Measurements from ENCODE around the gene MYO19.
"Not testable (repeated sequence)": the region's sequence is repeated elsewhere in the genome, so short reads cannot be mapped to it uniquely, and the experiment has no call there.

MYO19 gene

DNA sequence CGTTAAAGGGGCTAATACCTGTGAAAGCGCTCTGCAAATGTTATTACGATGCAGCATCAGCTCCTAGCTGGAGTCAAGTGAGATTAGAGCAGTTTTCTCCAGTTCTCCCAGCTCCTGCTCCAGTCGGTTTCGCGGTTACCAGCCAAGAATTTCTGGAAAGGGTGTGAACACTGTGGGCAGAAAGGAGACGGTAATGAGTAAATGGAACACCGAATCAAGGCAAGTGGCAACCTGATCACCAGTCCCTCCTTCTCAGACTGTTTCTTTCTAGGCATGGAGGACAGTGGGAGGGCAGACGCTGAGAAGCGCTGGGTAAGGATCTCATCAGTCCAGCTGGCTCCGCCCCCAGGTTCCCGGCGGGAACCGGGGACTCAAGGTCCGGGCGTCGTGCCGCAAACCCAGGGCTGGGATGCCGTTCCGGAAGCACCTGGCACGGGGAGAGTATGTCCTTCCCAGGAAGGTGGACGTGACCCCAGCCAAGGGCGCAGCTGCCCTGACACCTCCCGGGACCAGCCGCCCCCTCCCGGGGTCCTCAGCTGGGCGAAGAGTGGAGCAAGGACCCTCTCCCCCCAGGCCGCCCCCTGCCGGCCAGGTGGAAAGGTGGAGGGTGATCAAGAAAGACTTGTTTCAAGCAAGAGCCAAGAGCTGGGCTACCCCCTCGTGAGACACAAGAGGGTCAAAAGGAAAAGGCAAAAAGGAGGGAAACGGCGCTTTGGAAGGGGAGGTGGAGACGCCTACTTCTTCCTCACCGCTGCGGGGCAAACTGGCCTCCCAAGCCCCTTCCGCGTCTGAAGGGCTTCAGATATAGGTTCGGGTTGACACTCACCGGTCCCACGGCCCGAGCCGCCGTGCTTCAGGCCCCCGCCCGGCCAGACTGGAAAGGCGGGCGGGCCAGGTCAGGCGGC, 481 bp downstream of the MYO19 start:
- DNase-seq (ENCODE audit: low spot score): peak; percentile 52

DNA sequence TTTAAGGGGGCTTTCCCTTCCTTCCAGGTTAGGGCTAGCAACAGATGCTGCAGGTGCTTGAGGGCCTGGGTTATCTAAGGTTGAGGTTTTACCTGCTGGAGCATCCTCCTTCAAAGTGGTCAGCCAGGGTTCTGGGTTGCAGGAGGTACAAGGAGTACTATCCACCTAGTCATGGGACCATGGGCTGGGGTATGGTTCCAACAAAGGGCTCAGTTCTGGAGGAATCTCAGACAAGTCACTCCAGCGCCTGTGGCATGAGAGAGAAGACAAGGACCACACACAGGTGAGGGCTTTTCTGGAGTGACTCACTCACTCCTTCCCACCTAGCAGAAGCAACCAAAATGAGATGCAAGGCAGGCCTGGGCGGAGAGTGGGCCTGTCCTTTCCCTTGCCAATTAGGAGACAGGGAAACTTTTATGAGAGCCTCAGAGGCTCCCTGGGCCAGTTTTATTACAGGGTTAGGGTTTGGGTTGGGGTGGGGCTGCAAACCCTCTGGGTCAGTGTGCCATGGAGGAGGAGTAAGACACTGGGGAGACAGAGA, 2.2 kb downstream of the MYO19 start:
- DNase-seq (ENCODE audit: low spot score): no peak

DNA sequence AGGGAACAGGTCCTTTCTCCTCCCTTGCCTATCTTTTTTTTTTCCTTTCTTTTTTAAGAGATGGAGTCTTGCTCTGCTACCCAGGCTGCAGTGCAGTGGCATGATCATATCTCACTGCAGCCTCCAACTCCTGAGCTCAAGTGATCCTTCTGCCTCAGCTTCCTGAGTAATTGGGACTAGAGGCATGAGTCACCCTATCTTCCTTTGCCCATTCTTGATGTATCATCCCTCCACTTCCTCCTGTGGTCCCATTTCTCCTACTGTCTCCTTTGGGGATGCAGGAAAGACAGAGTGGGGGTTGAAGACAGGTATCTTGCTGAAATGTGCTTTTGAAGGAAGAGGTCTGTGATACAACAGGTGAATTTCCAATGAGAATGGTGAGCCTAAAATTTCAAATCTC, 5.5 kb downstream of the MYO19 start:
- DNase-seq (ENCODE audit: low spot score): no peak

DNA sequence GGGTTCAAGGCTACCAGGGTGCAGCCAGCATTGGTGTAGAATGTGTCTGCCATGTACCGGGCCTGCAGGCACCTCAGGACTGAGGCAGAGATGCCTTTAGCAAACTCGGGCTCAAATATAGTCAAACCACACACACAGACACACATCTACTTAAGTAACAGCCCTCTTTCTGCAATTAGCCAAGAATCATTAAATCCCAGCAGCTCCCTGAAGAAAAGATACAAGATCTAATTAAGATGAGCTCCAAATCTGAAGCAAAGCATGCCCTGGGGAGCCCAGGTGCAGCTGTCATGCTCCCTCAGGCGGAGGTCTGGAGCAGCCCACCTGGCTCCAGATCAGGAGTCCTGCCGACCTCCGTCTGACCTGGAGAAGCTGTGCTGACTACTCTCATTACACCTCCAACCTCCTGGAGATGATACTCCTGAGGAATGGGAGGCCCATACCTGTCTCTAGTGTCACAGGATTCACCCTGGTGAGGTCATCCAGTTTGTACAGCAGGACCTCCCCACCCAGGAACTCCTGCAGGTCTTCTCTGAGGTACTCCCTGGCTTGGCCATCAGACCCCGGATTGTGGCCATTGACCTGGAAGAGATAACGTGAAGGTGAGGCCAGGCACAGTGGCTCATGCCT, 6.9 kb downstream of the MYO19 start:
- DNase-seq (ENCODE audit: low spot score): no peak

DNA sequence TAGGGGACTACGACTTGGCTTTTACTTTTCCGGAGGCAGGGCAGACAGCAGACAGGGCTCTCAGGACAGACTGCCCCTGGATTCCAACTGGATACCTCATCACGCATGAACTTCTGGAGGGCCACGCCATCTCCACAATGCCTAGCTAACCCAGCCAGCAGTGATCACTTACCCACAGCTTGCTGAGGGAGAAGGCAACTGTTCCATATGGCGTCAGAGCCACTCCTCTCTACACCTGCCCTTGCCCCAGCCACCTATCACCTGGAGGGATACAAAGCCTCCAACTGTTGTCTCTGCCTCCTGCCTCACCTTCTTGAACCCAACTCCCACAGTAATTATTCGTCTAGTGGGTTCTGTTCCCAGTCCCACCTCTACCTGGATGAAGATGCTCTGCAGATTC, 8.8 kb downstream of the MYO19 start:
- no peak for DNase-seq (ENCODE audit: low spot score)

DNA sequence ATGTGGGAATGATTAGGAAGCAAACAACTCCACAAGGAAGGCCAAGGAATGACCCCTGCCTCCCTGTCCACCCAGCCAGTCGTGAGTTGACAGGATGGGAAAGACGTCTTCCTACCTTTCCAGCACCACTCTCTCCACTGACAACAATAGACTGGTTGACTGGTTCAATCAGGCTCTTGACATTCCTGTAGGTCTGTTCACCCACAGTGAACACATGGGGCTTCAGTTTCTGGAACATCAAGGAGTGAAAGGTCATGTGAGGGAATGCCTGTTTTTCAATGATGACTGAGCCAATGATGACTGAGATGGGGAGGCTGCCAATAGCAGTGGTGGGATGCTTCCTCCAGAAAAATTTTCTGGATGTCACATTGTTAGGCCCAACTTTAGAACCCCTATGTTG, 9.6 kb downstream of the MYO19 start:
- DNase-seq (ENCODE audit: low spot score): no peak

DNA sequence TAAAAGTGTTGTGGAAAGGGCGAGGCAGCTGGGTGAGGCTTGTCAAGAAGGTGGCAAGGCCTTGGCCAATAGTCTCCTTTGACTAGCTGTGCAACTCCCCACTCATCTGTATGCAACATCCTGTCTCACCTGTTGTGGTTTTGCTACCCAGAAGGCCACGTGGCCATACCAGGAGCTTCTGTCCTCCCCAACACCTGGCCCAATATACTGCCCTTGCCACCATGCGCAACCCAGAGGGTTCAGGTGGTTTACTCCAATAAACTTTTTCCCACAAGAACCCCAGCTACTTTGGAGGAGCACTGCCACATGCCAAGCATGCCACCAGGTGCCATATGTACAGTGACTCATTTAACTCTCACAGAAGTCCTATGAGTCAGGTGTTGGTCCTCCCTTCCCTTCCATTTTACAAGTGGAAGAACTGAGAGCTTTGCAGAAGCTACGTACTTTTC, 10.2 kb downstream of the MYO19 start:
- DNase-seq (ENCODE audit: low spot score): no peak

DNA sequence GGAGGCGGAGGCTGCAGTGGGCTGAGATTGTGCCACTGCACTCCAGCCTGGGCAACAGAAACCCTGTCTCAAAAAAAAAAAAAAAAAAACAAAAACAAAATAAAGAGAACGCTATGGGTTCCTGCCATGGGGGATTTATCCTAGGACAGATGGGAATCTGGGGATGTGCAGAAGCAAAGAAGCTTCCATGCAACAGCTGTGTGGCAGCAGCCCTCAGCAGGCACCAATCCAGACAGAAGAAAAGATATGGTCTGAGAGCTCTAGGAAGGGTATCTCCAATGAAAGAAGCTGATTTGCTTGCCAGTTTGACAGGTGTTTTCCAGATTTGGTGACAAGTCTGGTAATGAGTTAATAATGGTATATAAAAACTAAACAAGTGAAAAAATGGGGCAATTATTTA, 11.6 kb downstream of the MYO19 start:
- no peak for DNase-seq (ENCODE audit: low spot score)

DNA sequence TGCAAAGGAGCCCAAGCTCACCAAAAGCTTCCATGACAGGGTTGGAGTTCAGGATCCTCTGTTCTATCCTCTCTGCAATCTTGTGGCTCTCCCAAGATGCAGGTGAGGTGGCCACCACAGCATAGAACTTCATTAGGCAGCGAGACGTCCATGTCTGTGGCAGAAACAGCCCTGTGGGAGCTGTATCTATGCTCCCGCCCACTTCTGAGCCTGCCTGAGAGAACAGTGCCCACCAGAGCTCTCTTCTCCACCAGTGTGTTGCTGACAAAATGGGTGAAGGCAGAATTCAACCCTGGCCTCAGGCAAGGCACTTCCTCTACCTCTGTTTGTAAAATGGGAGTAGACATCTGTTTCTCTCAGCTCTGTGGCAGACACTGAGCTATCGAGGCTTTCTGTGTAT, 18.8 kb downstream of the MYO19 start:
- DNase-seq (ENCODE audit: low spot score): no peak

DNA sequence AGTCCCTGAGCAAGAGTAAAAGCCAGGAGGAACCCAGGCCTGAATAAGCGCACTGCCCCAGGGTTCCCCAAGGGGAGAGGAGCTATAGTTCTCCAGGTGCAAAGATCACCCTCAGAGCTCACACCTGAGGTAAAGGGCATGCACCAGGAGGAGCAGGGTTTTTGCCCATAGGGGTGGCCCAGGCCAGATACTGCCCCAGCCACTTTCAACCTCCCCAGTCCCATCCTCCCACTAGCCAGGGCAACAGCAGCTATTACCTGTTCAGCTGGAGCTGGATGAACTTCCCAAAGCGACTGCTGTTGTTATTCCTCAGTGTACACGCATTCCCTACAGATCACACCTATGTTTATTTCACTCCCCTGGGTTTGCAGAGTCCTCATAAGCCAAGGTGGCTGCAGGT, 19.8 kb downstream of the MYO19 start:
- no peak for DNase-seq (ENCODE audit: low spot score)

DNA sequence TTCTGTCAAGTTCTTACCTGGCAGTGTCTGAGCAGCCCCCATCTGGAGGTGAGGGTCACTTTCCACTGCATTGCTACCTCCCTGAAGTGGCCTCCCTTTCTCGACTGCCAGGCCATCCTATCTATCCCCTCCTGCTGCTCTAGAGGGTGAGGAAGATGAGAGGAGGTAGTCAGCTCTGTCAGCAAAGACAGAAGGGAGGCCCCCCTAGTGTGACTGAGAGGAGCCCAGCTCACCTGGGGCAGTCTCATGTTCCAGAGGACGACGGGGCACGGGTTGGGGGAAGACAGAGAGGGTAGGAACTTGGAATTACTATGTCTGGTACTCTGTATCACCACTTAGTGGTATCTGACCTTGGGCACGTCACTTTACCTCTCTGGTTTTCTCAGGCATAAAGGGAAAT, 22.0 kb downstream of the MYO19 start:
- no peak for DNase-seq (ENCODE audit: low spot score)

DNA sequence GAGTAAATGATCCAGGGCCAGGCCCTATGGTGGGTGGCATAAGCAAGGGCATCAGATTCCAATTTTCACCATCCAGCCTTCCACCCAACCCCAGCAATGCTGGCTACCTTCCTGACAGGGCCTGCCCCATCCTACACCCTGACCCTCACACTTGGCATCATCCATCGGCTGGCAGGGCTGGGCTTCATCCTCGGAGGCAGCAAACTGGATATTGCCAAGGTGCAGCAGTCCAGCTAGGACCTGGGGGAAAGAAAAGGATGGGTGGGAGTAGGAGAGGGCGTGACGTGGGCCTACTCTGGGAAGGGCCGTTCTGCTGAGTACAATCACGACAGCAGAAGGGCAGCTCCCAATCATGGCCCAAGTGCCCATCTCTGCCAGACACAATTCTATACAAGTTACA, 23.5 kb downstream of the MYO19 start:
- DNase-seq (ENCODE audit: low spot score): no peak

DNA sequence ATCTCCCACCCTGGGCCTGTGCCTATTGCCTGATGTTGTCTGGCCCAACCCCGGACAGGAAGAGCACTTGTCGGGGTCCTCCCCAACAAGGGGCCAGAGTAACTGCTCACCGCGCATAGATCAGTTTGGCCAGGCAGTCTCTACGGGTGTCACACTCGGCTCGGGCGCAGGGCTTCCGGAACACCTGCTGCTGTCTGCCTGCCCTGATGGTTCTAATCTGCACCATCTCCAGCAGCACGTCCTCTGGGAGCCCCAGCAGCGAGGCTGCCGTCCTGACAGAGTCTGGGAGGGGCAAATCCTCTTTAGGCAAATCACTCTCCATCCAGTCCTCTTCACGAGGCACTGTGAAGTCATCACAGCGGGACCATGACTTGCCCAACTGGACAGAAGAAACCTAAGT, 24.0 kb downstream of the MYO19 start:
- DNase-seq (ENCODE audit: low spot score): no peak

DNA sequence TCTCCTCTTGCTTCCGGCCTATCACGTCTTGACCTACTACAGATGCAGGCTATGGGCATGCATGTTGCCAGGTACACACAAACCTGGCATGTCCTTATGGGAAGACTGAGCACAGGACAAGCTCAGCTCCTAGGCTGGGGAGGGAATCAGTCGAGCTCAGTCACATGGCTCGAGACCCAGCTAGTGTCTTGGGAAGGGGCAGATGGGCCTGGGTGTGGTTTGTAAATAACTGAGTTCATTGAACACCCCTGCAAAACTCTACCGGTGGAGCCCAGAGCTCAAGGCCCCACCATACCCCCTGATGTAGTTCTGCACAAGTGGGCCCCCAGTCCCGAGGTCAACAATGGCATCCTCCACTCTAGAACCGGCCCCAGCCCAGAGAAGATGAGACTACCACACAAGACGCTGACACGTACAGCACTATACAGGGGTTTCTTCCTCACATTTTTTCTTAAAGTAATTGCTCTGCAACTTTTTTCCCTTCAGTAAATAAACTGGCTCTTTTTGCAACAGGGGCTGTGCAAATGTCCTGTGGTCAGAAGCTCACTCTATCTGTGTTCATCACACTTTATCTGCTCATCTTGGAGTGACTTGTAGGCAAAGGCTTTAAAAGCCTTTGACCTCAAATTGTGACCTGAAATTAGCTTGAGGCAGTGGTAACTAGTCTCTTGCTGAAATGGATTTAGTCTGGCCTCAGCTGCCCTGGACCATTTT, 25.2 kb downstream of the MYO19 start:
- no peak for DNase-seq (ENCODE audit: low spot score)

DNA sequence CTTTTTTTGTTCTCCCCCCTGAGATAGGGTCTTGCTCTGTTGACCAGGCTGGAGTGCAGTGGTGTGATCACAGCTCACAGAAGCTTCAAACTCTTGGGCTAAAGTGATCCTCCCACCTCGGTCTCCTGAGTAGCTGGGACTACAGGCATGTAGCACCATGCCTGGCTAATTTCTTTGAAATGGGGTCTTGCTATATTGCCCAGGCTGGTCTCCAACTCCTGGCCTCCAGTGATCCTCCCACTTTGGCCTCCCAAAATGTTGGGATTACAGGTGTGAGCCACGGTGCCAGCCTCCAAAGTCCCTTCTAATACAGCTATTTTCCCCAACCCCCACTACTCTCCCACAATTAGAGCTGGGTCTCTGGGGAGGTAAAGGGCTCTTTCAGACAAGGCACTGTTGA, 26.2 kb downstream of the MYO19 start:
- DNase-seq (ENCODE audit: low spot score): not testable (repeated sequence)

DNA sequence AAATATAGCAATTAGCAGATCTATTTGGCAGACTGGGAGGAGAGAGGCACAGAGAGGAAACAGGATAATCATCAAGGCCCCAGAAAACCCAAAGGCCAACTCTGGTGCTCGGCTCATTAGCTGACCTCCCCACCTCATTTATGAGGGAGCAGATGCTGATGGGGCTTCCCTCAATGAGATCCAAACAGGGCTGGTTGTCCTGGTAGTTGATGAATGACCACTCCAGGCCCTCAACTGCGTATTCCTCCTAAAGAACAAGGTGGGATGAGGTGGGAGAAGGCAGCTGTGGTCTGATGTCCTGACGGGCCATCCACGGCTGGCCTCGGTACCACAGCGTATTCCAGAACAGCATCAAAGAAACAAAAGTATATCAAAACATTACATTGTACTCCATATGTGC, 27.4 kb downstream of the MYO19 start:
- no peak for DNase-seq (ENCODE audit: low spot score)

DNA sequence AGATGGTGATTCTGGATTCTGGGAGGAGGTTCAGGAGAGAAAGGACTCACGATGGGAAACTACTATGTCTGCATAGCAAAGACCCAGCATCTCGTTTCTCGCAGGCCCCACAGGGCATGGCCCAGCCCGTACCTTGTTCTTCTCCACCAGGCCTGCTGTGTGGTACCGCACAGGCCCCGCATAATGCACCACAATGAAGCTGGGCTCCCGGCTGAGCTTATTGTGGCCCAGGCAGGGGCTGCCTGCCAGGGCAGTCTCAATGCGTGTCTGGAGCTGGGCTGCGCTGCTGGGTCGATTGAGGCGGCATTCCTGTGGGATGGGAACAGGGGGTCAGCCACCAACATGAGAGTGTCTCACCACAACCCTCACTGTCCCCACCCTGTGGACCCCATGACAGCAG, 27.8 kb downstream of the MYO19 start:
- DNase-seq (ENCODE audit: low spot score): no peak

DNA sequence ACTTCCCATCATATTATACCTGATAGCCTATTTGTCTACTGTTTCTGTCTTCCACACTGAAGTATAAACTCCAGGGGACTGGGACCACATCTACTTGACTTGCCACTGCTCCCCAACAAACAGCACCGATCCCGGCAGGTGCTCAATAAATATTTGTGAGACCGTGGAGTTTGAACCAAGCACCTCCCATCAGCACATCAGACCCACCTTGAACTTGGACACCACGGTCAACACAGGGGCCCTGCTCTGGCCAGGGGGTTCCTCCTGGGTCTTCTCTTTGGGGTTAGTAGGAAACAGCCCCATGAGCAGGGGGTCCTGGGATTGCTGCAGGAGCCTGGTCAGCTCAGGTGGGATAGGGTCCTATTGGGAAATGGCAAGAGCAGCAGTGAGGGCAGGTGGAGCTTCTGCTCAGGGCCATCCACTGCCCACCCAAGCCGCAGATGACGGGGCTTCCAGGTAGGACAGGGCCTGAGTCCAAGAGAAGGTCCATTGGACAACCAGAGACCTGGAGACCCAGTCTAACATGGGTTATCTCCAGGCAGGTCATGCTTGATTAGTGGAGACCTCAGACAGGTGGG, 28.3 kb downstream of the MYO19 start:
- DNase-seq (ENCODE audit: low spot score): no peak

DNA sequence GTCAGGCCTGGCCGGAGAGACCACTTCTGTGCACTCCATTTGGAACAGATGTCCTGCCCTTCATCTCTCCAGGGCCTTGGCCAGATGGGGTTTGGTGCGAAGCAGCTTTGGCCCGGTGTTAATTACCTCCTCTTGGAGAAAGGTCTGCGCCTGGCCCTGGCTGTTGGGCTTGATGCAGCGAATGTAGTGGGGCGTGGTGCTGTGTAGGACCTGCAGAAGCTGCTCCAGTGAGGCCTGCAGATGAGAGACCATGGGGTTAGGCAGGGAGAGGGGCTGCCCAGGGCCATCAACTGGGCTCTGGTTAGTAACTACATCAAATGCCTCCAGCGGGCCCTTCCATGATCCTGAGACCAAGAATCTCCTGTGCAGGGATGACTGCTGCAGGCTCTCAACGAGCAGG, 29.5 kb downstream of the MYO19 start:
- no peak for DNase-seq (ENCODE audit: low spot score)

DNA sequence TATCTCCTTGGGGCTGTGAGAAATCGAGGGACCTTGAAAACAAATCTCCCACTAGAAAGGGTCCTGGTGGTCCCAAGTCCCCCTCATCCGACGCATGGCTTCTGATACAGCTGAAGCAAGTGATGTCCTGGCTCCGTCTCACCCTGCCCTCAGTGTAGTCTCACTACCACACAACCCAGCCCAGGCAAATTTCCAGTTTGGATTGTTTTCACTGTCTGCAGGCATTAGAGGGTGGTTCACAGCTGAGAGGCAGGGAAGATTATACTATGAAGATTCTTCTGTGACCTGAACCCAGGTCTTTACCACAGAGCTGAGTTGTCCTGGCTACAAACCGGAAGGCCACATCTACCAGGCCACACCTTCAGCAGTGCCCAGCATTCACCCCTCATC, 30.5 kb downstream of the MYO19 start:
- no peak for DNase-seq (ENCODE audit: low spot score)

DNA sequence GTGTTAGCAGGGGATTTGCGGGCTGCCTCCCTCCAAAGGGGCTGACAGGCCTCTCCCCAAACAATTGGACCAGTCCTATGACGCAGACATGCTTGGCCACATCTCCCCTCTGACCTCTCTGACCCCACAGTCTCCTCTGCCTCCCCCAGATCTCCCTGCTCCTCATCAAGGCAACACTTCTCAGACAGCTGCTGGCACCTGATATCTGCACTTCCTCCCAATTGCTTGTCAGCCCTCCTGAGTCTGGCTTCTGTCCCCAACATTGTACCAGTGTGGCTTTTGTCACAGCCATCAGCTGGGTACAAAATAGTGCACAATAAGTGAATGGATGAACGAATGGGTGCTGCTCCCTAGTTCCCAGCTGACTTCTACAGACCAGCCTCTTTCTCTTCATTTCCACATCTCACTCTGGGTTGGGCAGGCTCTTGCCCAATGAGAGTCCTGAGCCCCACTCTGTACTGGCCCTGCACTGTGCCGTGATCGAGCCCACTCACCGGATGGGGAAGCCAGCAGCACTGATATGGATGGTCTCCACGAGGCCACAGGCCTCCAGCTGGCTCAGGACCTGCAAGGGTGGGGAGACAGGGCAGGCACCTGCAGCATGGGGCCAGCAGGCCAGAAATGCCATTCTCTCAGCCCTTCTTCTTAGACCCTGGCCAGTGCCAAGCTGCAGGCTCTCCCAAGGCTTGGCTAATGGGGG, 31.1 kb downstream of the MYO19 start:
- DNase-seq (ENCODE audit: low spot score): no peak

DNA sequence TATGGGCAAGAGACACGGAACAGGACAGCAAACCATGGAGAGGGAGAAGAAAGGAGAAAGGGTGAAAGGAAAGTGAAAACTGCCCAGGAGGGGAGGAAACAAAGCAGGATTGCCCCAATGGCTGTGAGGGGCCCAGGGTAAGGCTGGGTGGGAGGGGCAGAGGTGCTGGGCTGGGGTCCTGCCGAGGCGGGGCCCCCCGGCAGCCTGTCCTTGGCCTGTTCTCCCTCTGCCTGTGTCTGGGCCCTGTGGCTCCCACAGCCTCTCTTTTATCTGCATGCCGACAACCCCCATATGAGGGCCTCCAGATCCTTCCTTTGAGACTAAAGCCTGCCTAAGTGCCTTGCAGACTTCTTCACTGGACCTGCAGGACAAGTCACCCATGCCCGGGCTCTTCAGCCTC, 32.7 kb downstream of the MYO19 start:
- DNase-seq (ENCODE audit: low spot score): no peak

All from CD4-positive, alpha-beta T cell treated with Interleukin-2 at 100 ng/mL for 4 hours (primary cell).